ENCODE data around the gene AK4. TPM values are rescaled to one million over a fixed set of nuclear protein-coding genes. Genes with fewer than 3 reads are reported as not detected.

Gene AK4
- total and polyA plus RNA-seq, 2 experiments from 2014 or later: 65.4 to 110 TPM

GRCh38 chr1:65210325-65210724 lies 62.3 kb downstream of the AK4 start:
- Histone ChIP-seq H3K9me2 (ENCODE audit: insufficient read depth) (no peaks in the 10 kb centered on the region), H4K20me1 (ENCODE audit: insufficient read depth) (peaks cover 13% of the 10 kb centered on the region; the same call in 1 of the 2 replicates), H3K9me3 (ENCODE audit: low read depth) (no peaks in the 10 kb centered on the region), H3K4me2 (ENCODE audit: unreplicated experiment) (no peak overlapping the region), H3F3A (ENCODE audit: insufficient read depth) (no peaks in the 10 kb centered on the region), H3K79me2 (ENCODE audit: insufficient read depth) (peaks cover 55% of the 10 kb centered on the region), H2AFZ (no peak overlapping the region), H3K36me3 (ENCODE audit: low read depth) (no peaks in the 10 kb centered on the region), H3K4me1 (ENCODE audit: insufficient read depth) (no peaks in the 10 kb centered on the region), H3K9ac (no peak overlapping the region), H3K27me3 (replicated peaks; ENCODE audit: insufficient read depth) (no peaks in the 10 kb centered on the region), H3K4me3 (no peak overlapping the region), H3K27ac (no peak overlapping the region)
- in situ Hi-C loops (cut with MboI): loop anchor here (25.0 kb wide), 1 partner anchor 148 kb away; no protein-coding TSS in a partner anchor
- TF ChIP-seq EZH2 (IDR thresholded peaks at IDR 0.05; ENCODE audit: insufficient read depth, poor library complexity, severe bottlenecking) (no peak), EZH2phosphoT487 (IDR thresholded peaks at IDR 0.05; ENCODE audit: insufficient read depth, low read depth) (no peak)
- no peak for DNase-seq
- WGBS, 2 experiments (ENCODE audit: low coverage in 1 of 2, low lambda C conversion rate in 2 of 2, missing lambda C conversion rate in 2 of 2): 95 to 98% methylated on average over 5 of the region's 5 CpGs

GRCh38 chr1:65211331-65211730 lies 63.3 kb downstream of the AK4 start:
- Histone ChIP-seq H3K27me3 (replicated peaks; ENCODE audit: insufficient read depth) (no peaks in the 10 kb centered on the region), H3K4me2 (ENCODE audit: unreplicated experiment) (no peak overlapping the region), H3K4me3 (no peak overlapping the region), H3K9ac (no peak overlapping the region), H2AFZ (no peak overlapping the region), H3F3A (ENCODE audit: insufficient read depth) (no peaks in the 10 kb centered on the region), H3K36me3 (ENCODE audit: low read depth) (no peaks in the 10 kb centered on the region), H3K4me1 (ENCODE audit: insufficient read depth) (no peaks in the 10 kb centered on the region), H3K9me2 (ENCODE audit: insufficient read depth) (no peaks in the 10 kb centered on the region), H3K9me3 (ENCODE audit: low read depth) (no peaks in the 10 kb centered on the region), H3K27ac (no peak overlapping the region), H3K79me2 (ENCODE audit: insufficient read depth) (peaks cover 56% of the 10 kb centered on the region), H4K20me1 (ENCODE audit: insufficient read depth) (peaks cover 13% of the 10 kb centered on the region; the same call in 1 of the 2 replicates)
- TF ChIP-seq EZH2phosphoT487 (IDR thresholded peaks at IDR 0.05; ENCODE audit: insufficient read depth, low read depth) (no peak), EZH2 (IDR thresholded peaks at IDR 0.05; ENCODE audit: insufficient read depth, poor library complexity, severe bottlenecking) (no peak)
- DNase-seq: no peak
- 95 to 97% methylated on average over 6 of the region's 6 CpGs for WGBS, 2 experiments (ENCODE audit: low coverage in 1 of 2, low lambda C conversion rate in 2 of 2, missing lambda C conversion rate in 2 of 2)
- in situ Hi-C loops (cut with MboI): loop anchor here (25.0 kb wide), 1 partner anchor 149 kb away; no protein-coding TSS in a partner anchor

- no peak overlapping the region for H2AFZ ChIP-seq
- H3K9me3 ChIP-seq (ENCODE audit: low read depth): no peaks in the 10 kb centered on the region
- 0 out of 2 replicates have a peak, but pooled peaks cover 5% of the 10 kb centered on the region for H4K20me1 ChIP-seq (ENCODE audit: insufficient read depth)
- peaks cover 62% of the 10 kb centered on the region for H3K79me2 ChIP-seq (ENCODE audit: insufficient read depth)
- H3F3A ChIP-seq (ENCODE audit: insufficient read depth): no peaks in the 10 kb centered on the region
- no peaks in the 10 kb centered on the region for H3K27me3 ChIP-seq (replicated peaks; ENCODE audit: insufficient read depth)
- H3K4me1 ChIP-seq (ENCODE audit: insufficient read depth): no peaks in the 10 kb centered on the region
- TF ChIP-seq EZH2 (IDR thresholded peaks at IDR 0.05; ENCODE audit: insufficient read depth, poor library complexity, severe bottlenecking) (no peak), EZH2phosphoT487 (IDR thresholded peaks at IDR 0.05; ENCODE audit: insufficient read depth, low read depth) (no peak)
- no peak overlapping the region for H3K4me3 ChIP-seq
- WGBS, 2 experiments (ENCODE audit: low coverage in 1 of 2, low lambda C conversion rate in 2 of 2, missing lambda C conversion rate in 2 of 2): 83 to 89% methylated on average over 5 of the region's 5 CpGs
- H3K9me2 ChIP-seq (ENCODE audit: insufficient read depth): no peaks in the 10 kb centered on the region
- no peak overlapping the region for H3K4me2 ChIP-seq (ENCODE audit: unreplicated experiment)
- no peak overlapping the region for H3K27ac ChIP-seq
- no peak overlapping the region for H3K9ac ChIP-seq
- in situ Hi-C loops (cut with MboI): loop anchor here (25.0 kb wide), 1 partner anchor 151 kb away; no protein-coding TSS in a partner anchor
- DNase-seq: no peak
- no peaks in the 10 kb centered on the region for H3K36me3 ChIP-seq (ENCODE audit: low read depth)
These were observed 65.4 kb downstream of the AK4 start for GRCh38 chr1:65213271-65214023.

- H3F3A ChIP-seq (ENCODE audit: insufficient read depth): no peaks in the 10 kb centered on the region
- no peaks in the 10 kb centered on the region for H3K9me3 ChIP-seq (ENCODE audit: low read depth)
- no peak overlapping the region for H3K9ac ChIP-seq
- H3K4me1 ChIP-seq (ENCODE audit: insufficient read depth): no peaks in the 10 kb centered on the region
- DNase-seq: no peak
- no peaks in the 10 kb centered on the region for H3K27me3 ChIP-seq (replicated peaks; ENCODE audit: insufficient read depth)
- peaks cover 59% of the 10 kb centered on the region for H3K79me2 ChIP-seq (ENCODE audit: insufficient read depth)
- no peak overlapping the region for H3K4me2 ChIP-seq (ENCODE audit: unreplicated experiment)
- H4K20me1 ChIP-seq (ENCODE audit: insufficient read depth): 0 out of 2 replicates have a peak, but pooled peaks cover 4% of the 10 kb centered on the region
- 92 to 93% methylated on average over 9 of the region's 9 CpGs for WGBS, 2 experiments (ENCODE audit: low coverage in 1 of 2, low lambda C conversion rate in 2 of 2, missing lambda C conversion rate in 2 of 2)
- peaks cover 4% of the 10 kb centered on the region; the same call in 1 of the 2 replicates for H3K36me3 ChIP-seq (ENCODE audit: low read depth)
- H3K27ac ChIP-seq: no peak overlapping the region
- no peaks in the 10 kb centered on the region for H3K9me2 ChIP-seq (ENCODE audit: insufficient read depth)
- in situ Hi-C loops (cut with MboI): loop anchor here (25.0 kb wide), 1 partner anchor 152 kb away; no protein-coding TSS in a partner anchor
- TF ChIP-seq EZH2 (IDR thresholded peaks at IDR 0.05; ENCODE audit: insufficient read depth, poor library complexity, severe bottlenecking): no peak
- no peak for TF ChIP-seq EZH2phosphoT487 (IDR thresholded peaks at IDR 0.05; ENCODE audit: insufficient read depth, low read depth)
- no peak overlapping the region for H2AFZ ChIP-seq
- H3K4me3 ChIP-seq: no peak overlapping the region
These were observed 66.5 kb downstream of the AK4 start for GRCh38 chr1:65214340-65215027.

Measured in GM23248 (cell line).